B cell (primary cell): ENCODE measurements around the gene TOP2B.

Experiments used
- CTCF ChIP-seq: fragments of 200-600 bp; IDR thresholded peaks from one replicate; pipeline ENCODE4 v1.8.0; 2022; ENCODE audit warnings: antibody characterized with exemption, mild to moderate bottlenecking
- EZH2 ChIP-seq: IDR thresholded peaks from 2 replicates; pipeline ENCODE4 v1.6.1; 2012; ENCODE audit warnings: borderline replicate concordance, low read depth, mild to moderate bottlenecking, moderate library complexity, low read length; ENCODE audit not compliant: insufficient read depth, poor library complexity, severe bottlenecking

- TF ChIP-seq CTCF (no peak), EZH2 (no peak)
Observed at GRCh38 chr3:25618028-25618427, 46.7 kb downstream of the TOP2B start.
